ENCODE data around the gene NACAD. TPM values are rescaled to one million over a fixed set of nuclear protein-coding genes. Genes with fewer than 3 reads are reported as not detected.

Gene NACAD
- total RNA-seq, 4 donors from 2014 or later: 0.51 to 26.9 (median 5.4) TPM

GRCh38 chr7:45107356-45107755 is 18.6 kb upstream of the NACAD start:
- TF ChIP-seq POLR2A (IDR thresholded peaks at IDR 0.05): no peak
- TF ChIP-seq, protein P1, sequence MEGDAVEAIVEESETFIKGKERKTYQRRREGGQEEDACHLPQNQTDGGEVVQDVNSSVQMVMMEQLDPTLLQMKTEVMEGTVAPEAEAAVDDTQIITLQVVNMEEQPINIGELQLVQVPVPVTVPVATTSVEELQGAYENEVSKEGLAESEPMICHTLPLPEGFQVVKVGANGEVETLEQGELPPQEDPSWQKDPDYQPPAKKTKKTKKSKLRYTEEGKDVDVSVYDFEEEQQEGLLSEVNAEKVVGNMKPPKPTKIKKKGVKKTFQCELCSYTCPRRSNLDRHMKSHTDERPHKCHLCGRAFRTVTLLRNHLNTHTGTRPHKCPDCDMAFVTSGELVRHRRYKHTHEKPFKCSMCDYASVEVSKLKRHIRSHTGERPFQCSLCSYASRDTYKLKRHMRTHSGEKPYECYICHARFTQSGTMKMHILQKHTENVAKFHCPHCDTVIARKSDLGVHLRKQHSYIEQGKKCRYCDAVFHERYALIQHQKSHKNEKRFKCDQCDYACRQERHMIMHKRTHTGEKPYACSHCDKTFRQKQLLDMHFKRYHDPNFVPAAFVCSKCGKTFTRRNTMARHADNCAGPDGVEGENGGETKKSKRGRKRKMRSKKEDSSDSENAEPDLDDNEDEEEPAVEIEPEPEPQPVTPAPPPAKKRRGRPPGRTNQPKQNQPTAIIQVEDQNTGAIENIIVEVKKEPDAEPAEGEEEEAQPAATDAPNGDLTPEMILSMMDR (IDR thresholded peaks at IDR 0.05): no peak
- no peaks in the 10 kb centered on the region for H3K27me3 ChIP-seq
- DNase-seq: no peak
- intact Hi-C loops (cut with DNase I; ENCODE audit: low total_unique reads): no loop called here
- no peak overlapping the region for H3K27ac ChIP-seq
- H3K4me3 ChIP-seq: no peak overlapping the region
- H3K4me1 ChIP-seq: peaks cover 0 to 3% of the 10 kb centered on the region in 2 donors
- no peaks in the 10 kb centered on the region for H3K36me3 ChIP-seq
- no peaks in the 10 kb centered on the region for H3K9me3 ChIP-seq

GRCh38 chr7:45106820-45107219 is 18.1 kb upstream of the NACAD start:
- Histone ChIP-seq H3K27ac (no peak overlapping the region), H3K36me3 (no peaks in the 10 kb centered on the region), H3K27me3 (no peaks in the 10 kb centered on the region), H3K9me3 (no peaks in the 10 kb centered on the region), H3K4me3 (no peak overlapping the region), H3K4me1 (peaks cover 0 to 3% of the 10 kb centered on the region in 2 donors)
- no peak for DNase-seq
- intact Hi-C loops (cut with DNase I; ENCODE audit: low total_unique reads): no loop called here
- no peak for TF ChIP-seq POLR2A (IDR thresholded peaks at IDR 0.05)
- TF ChIP-seq, protein P1 (IDR thresholded peaks at IDR 0.05): no peak

- Histone ChIP-seq H3K4me3 (no peak overlapping the region), H3K4me1 (peaks cover 0 to 3% of the 10 kb centered on the region in 2 donors), H3K27ac (no peak overlapping the region), H3K9me3 (no peaks in the 10 kb centered on the region), H3K27me3 (no peaks in the 10 kb centered on the region), H3K36me3 (no peaks in the 10 kb centered on the region)
- intact Hi-C loops (cut with DNase I; ENCODE audit: low total_unique reads): no loop called here
- TF ChIP-seq POLR2A (IDR thresholded peaks at IDR 0.05): no peak
- TF ChIP-seq, protein P1 (IDR thresholded peaks at IDR 0.05): no peak
- DNase-seq: no peak
Measured at GRCh38 chr7:45105588-45106188, 16.9 kb upstream of the NACAD start.

- no peaks in the 10 kb centered on the region for H3K36me3 ChIP-seq
- H3K27me3 ChIP-seq: no peaks in the 10 kb centered on the region
- no peak overlapping the region for H3K27ac ChIP-seq
- no peak overlapping the region for H3K4me3 ChIP-seq
- no peak for TF ChIP-seq POLR2A (IDR thresholded peaks at IDR 0.05)
- TF ChIP-seq, protein P1 (IDR thresholded peaks at IDR 0.05): no peak
- intact Hi-C loops (cut with DNase I; ENCODE audit: low total_unique reads): no loop called here
- H3K9me3 ChIP-seq: no peaks in the 10 kb centered on the region
- DNase-seq: no peak
- peaks cover 0 to 3% of the 10 kb centered on the region in 2 donors for H3K4me1 ChIP-seq
Measured at GRCh38 chr7:45104844-45105587, 16.2 kb upstream of the NACAD start.

Data from uterus (tissue), 4 donors.